H1 (cell line): ENCODE data around the gene AP1S1. TPM values are rescaled to one million over a fixed set of nuclear protein-coding genes. Genes with fewer than 3 reads are reported as not detected.

Experiments
- CTCF ChIA-PET: fragments of 300-600 bp; sonication (Branson Sonifier 250); formaldehyde crosslinking; loops from one replicate; lab custom pipeline; 2021; ENCODE audit not compliant: partially characterized antibody; lab: Charles Lee
- POLR2A ChIA-PET: fragments of 300-600 bp; sonication (Branson Sonifier 250); formaldehyde crosslinking; loops from one replicate; lab custom pipeline; 2021; ENCODE audit warnings: inconsistent platforms; ENCODE audit not compliant: partially characterized antibody; lab: Charles Lee
- DNase-seq, 2 experiments: peaks; one replicate each; pipeline versions ENCODE4 v3.0.0 to v3.0.0-alpha.2; 2010 to 2022; ENCODE audit warnings: low spot score in 2 of 2, low read depth in 1 of 2, mixed read lengths in 1 of 2
- FAIRE-seq: peaks from 2 replicates; lab custom pipeline; 2011; peaks lifted over from hg19 to GRCh38; lab: Jason Lieb, UNC
- H2AFZ ChIP-seq: 2 replicates; pipeline ENCODE4 v1.8.1; 2012; ENCODE audit warnings: low read length, inconsistent platforms
- H2AK5ac ChIP-seq: 2 replicates; pipeline ENCODE4 v1.6.1; 2013; ENCODE audit warnings: low read depth, low read length
- H2BK120ac ChIP-seq: replicated peaks from 2 replicates; pipeline ENCODE3; 2013; ENCODE audit warnings: low read depth, low read length, inconsistent platforms
- H2BK12ac ChIP-seq: 2 replicates; pipeline ENCODE4 v1.6.1; 2013; ENCODE audit warnings: low read depth, low read length
- H2BK15ac ChIP-seq: 2 replicates; pipeline ENCODE4 v1.6.1; 2013; ENCODE audit warnings: low read length
- H2BK20ac ChIP-seq: 2 replicates; pipeline ENCODE4 v1.6.1; 2013; ENCODE audit warnings: low read length
- H2BK5ac ChIP-seq: 2 replicates; pipeline ENCODE4 v1.6.1; 2013; ENCODE audit warnings: low read depth, low read length
- H3K14ac ChIP-seq: 2 replicates; pipeline ENCODE4 v1.6.1; 2013; ENCODE audit warnings: inconsistent platforms; ENCODE audit not compliant: insufficient read length
- H3K18ac ChIP-seq: 2 replicates; pipeline ENCODE4 v1.6.1; 2013; ENCODE audit warnings: low read length; ENCODE audit errors: extremely low read depth
- H3K23ac ChIP-seq: 2 replicates; pipeline ENCODE4 v1.6.1; 2013; ENCODE audit warnings: inconsistent platforms; ENCODE audit not compliant: insufficient read length
- H3K23me2 ChIP-seq: 2 replicates; pipeline ENCODE4 v1.6.1; 2013; ENCODE audit warnings: low read depth, low read length
- H3K27ac ChIP-seq: 2 replicates; pipeline ENCODE4 v1.6.1; 2011; ENCODE audit warnings: low read depth, low read length, inconsistent platforms
- H3K27me3 ChIP-seq, 4 experiments: replicated peaks in 1 of 4; 1 replicate in 1 of 4; 2 replicates in 3 of 4; pipeline versions ENCODE4 v1.6.1 to v1.8.1; 2011 to 2013; ENCODE audit warnings: low read length in 3 of 4, mild to moderate bottlenecking in 3 of 4, inconsistent platforms in 2 of 4, mixed read lengths in 2 of 4, moderate library complexity in 1 of 4; ENCODE audit not compliant: control insufficient read depth in 3 of 4, insufficient read depth in 3 of 4; ENCODE audit errors: extremely low read depth in 1 of 4
- H3K36me3 ChIP-seq, 4 experiments: 2 replicates each; pipeline versions ENCODE4 v1.6.1 to v1.8.1; 2011 to 2013; ENCODE audit warnings: mild to moderate bottlenecking in 4 of 4, low read length in 3 of 4, moderate library complexity in 2 of 4, control low read depth in 1 of 4, inconsistent platforms in 1 of 4; ENCODE audit not compliant: insufficient read depth in 4 of 4, control insufficient read depth in 2 of 4
- H3K4ac ChIP-seq: replicated peaks from 2 replicates; pipeline ENCODE3; 2013; ENCODE audit warnings: low read length, low read depth, mixed read lengths, inconsistent platforms; ENCODE audit not compliant: insufficient read length
- H3K4me1 ChIP-seq, 4 experiments: replicated peaks in 1 of 4; 1 replicate in 1 of 4; 2 replicates in 3 of 4; pipeline versions ENCODE4 v1.6.1 to v1.8.1; 2011 to 2013; ENCODE audit warnings: low read length in 3 of 4, inconsistent platforms in 2 of 4, mixed read lengths in 1 of 4; ENCODE audit not compliant: insufficient read depth in 4 of 4, control insufficient read depth in 3 of 4
- H3K4me2 ChIP-seq, 2 experiments: 2 replicates each; pipeline versions ENCODE4 v1.6.1 to v1.8.1; 2011 to 2013; ENCODE audit warnings: low read depth in 2 of 2, low read length in 2 of 2, control low read depth in 1 of 2, inconsistent platforms in 1 of 2, mild to moderate bottlenecking in 1 of 2; ENCODE audit not compliant: insufficient read depth in 1 of 2
- H3K4me3 ChIP-seq, 4 experiments: fragments of 200-600, 300-600 bp in 1 of 4; sonication (generic), shearing (Covaris generic), sonication (Bioruptor Twin) in 1 of 4; 2 replicates each; pipeline versions ENCODE4 v1.5.1 to v1.8.1; 2011 to 2016; ENCODE audit warnings: low read length in 4 of 4, low read depth in 3 of 4, control low read depth in 2 of 4, inconsistent platforms in 2 of 4, mild to moderate bottlenecking in 2 of 4, mixed read lengths in 1 of 4, moderate library complexity in 1 of 4; ENCODE audit not compliant: insufficient read depth in 2 of 4; ENCODE audit errors: extremely low read depth in 1 of 4
- H3K56ac ChIP-seq: replicated peaks from 2 replicates; pipeline ENCODE3; 2013; ENCODE audit warnings: low read depth, mild to moderate bottlenecking, mixed read lengths, low read length, inconsistent platforms; ENCODE audit not compliant: insufficient read length
- H3K79me1 ChIP-seq: 2 replicates; pipeline ENCODE4 v1.6.1; 2013; ENCODE audit warnings: low read depth, low read length, control low read depth
- H3K79me2 ChIP-seq, 2 experiments: 2 replicates each; pipeline versions ENCODE4 v1.6.1 to v1.8.1; 2012 to 2013; ENCODE audit warnings: low read length in 2 of 2, mild to moderate bottlenecking in 2 of 2, inconsistent platforms in 1 of 2; ENCODE audit not compliant: insufficient read depth in 2 of 2, control insufficient read depth in 1 of 2
- H3K9ac ChIP-seq, 4 experiments: replicated peaks in 1 of 4; 1 replicate in 1 of 4; 2 replicates in 3 of 4; pipeline versions ENCODE4 v1.6.1 to v1.8.1; 2011 to 2013; ENCODE audit warnings: low read depth in 3 of 4, low read length in 3 of 4, control low read depth in 2 of 4, mild to moderate bottlenecking in 2 of 4, moderate library complexity in 2 of 4, inconsistent platforms in 1 of 4; ENCODE audit errors: extremely low read depth in 1 of 4
- H3K9me3 ChIP-seq, 2 experiments: 2 replicates each; pipeline versions ENCODE4 v1.6.1 to v1.8.1; 2012 to 2013; ENCODE audit warnings: mild to moderate bottlenecking in 2 of 2, moderate library complexity in 2 of 2, control low read depth in 1 of 2, inconsistent platforms in 1 of 2, low read depth in 1 of 2, low read length in 1 of 2, mixed read lengths in 1 of 2; ENCODE audit not compliant: insufficient read depth in 2 of 2
- H4K20me1 ChIP-seq, 2 experiments: replicated peaks in 1 of 2; 2 replicates each; pipeline versions ENCODE3 to v1.8.1; 2011 to 2013; ENCODE audit warnings: inconsistent platforms in 2 of 2, low read length in 2 of 2, mild to moderate bottlenecking in 1 of 2; ENCODE audit not compliant: insufficient read depth in 2 of 2, control insufficient read depth in 1 of 2
- H4K5ac ChIP-seq: 2 replicates; pipeline ENCODE4 v1.6.1; 2013; ENCODE audit warnings: low read length, low read depth, mixed read lengths, inconsistent platforms; ENCODE audit not compliant: insufficient read length
- H4K8ac ChIP-seq: 2 replicates; pipeline ENCODE4 v1.8.0; 2013; ENCODE audit warnings: mild to moderate bottlenecking, moderate library complexity, low read length, inconsistent platforms; ENCODE audit not compliant: insufficient read depth; ENCODE audit errors: extremely low read depth
- H4K91ac ChIP-seq: replicated peaks from 2 replicates; pipeline ENCODE3; 2013; ENCODE audit warnings: low read length, mixed read lengths, inconsistent platforms; ENCODE audit not compliant: insufficient read length
- ASH2L ChIP-seq: fragments of 200-600, 300-600 bp; sonication (generic); IDR thresholded peaks from one replicate; pipeline ENCODE4 v1.7.1; 2017; ENCODE audit warnings: low read length
- BRCA1 ChIP-seq: IDR thresholded peaks from 2 replicates; pipeline ENCODE4 v1.6.1; 2012; ENCODE audit warnings: low read depth, low read length, improper control_type of control experiment
- CEBPB ChIP-seq: IDR thresholded peaks from 2 replicates; pipeline ENCODE4 v1.6.1; 2012; ENCODE audit warnings: low read depth, low read length
- CHD1 ChIP-seq: IDR thresholded peaks from 2 replicates; pipeline ENCODE4 v1.6.1; 2012; ENCODE audit warnings: low read depth, low read length, improper control_type of control experiment
- CREB1 ChIP-seq: IDR thresholded peaks from 2 replicates; pipeline ENCODE4 v1.6.1; 2012; ENCODE audit warnings: inconsistent platforms
- GTF2F1 ChIP-seq: IDR thresholded peaks from 2 replicates; pipeline ENCODE4 v1.6.1; 2012; ENCODE audit warnings: low read depth, low read length, improper control_type of control experiment, borderline replicate concordance
- JUND ChIP-seq: IDR thresholded peaks from 2 replicates; pipeline ENCODE4 v1.6.1; 2011; ENCODE audit warnings: mild to moderate bottlenecking, improper control_type of control experiment, low read length
- MAX ChIP-seq: IDR thresholded peaks from 2 replicates; pipeline ENCODE4 v1.6.1; 2012; ENCODE audit warnings: inconsistent platforms
- POLR2A ChIP-seq, 2 experiments: IDR thresholded peaks; 1 replicate in 1 of 2; 2 replicates in 1 of 2; pipeline ENCODE4 v1.6.1; 2011; ENCODE audit warnings: low read depth in 2 of 2, low read length in 2 of 2, mild to moderate bottlenecking in 2 of 2; ENCODE audit errors: control extremely low read depth in 1 of 2
- RNF2 ChIP-seq: fragments of 200-900, 300-1000 bp; sonication (generic); IDR thresholded peaks from 2 replicates; pipeline ENCODE4 v1.7.1; 2016; ENCODE audit warnings: borderline replicate concordance, low read depth, mild to moderate bottlenecking, antibody characterized with exemption, low read length; ENCODE audit not compliant: poor library complexity, severe bottlenecking; ENCODE audit errors: missing control alignments
- TAF7 ChIP-seq: optimal IDR thresholded peaks from 2 replicates; pipeline ENCODE3; 2011; ENCODE audit warnings: low read depth, mild to moderate bottlenecking, inconsistent platforms, low read length, moderate library complexity, borderline replicate concordance
- WGBS, 2 experiments: shearing (Covaris generic) in 1 of 2; methylation state at CpG; one replicate each; pipeline versions ENCODE4 v1.1.6 to v1.1.7; 2013 to 2015; ENCODE audit warnings: low lambda C conversion rate in 2 of 2, mixed read lengths in 2 of 2, inconsistent platforms in 1 of 2, low coverage in 1 of 2, missing lambda C conversion rate in 1 of 2; ENCODE audit not compliant: insufficient replicate concordance in 2 of 2, insufficient coverage in 1 of 2, insufficient read length in 1 of 2; ENCODE audit errors: extremely low coverage in 1 of 2, missing lambda C conversion rate in 1 of 2; 5-methylcytosine and 5-hydroxymethylcytosine counted together
- polyA plus RNA-seq, 7 experiments: library from polyadenylated mRNA; depleted of rRNA in 3 of 7; stranded (reverse) in 5 of 7; unstranded in 2 of 7; fragments of >200 nt in 5 of 7; fragments of 200-250 nt in 2 of 7; gene quantifications; 1 replicate in 5 of 7; 2 replicates in 1 of 7; 4 replicates in 1 of 7; pipeline versions ENCODE4 v1.2.1 to v1.2.3, GENCODE V29; 2011 to 2013; ENCODE audit warnings: missing spikeins in 2 of 7, mixed read lengths in 2 of 7
- total RNA-seq: library from RNA; stranded (reverse); fragmentation: NEBNext Ultra II Directional; extraction: Animal tissue kit (Norgen Biotek cat#: 25700); gene quantifications from 2 replicates; pipeline ENCODE4 v1.2.1, GENCODE V29; 2021

The AP1S1 gene
- total and polyA plus RNA-seq, 2 of the 8 experiments (the other 6 are each of a cell fraction or from before 2014, with no cell fraction given): 56.1 to 59.3 TPM

- ChIA-PET POLR2A (interaction anchor here (1.1 kb wide), 2 partner anchors 16 to 20 kb away, joined by 3 read pairs; no protein-coding TSS in a partner anchor), CTCF (interaction anchor here (0.9 to 2.4 kb wide), 3 partner anchors 13 to 29 kb away, joined by 3 to 7 read pairs (median 3); no protein-coding TSS in a partner anchor)
- H2BK120ac ChIP-seq: no peak overlapping the region
- H3K23me2 ChIP-seq: no peaks in the 10 kb centered on the region
- no peak overlapping the region for H4K91ac ChIP-seq
- no peaks in the 10 kb centered on the region for H3K79me1 ChIP-seq
- H4K8ac ChIP-seq: 0 out of 2 replicates have a peak overlapping the region, but pooled peaks have one; percentile 51
- DNase-seq (no peak), FAIRE-seq (no peak)
- H4K5ac ChIP-seq: no peak overlapping the region
- H3K56ac ChIP-seq: no peak overlapping the region
- H3K4me3 ChIP-seq: no peak overlapping the region
- no peaks in the 10 kb centered on the region for H3K27me3 ChIP-seq
- H2AK5ac ChIP-seq: no peak overlapping the region
- H3K27ac ChIP-seq: no peak overlapping the region
- no peak overlapping the region for H2AFZ ChIP-seq
- H3K4me1 ChIP-seq: peaks cover 0 to 6% (median 4%) of the 10 kb centered on the region in 4 experiments; a peak in 3 of 7 replicates
- no peak overlapping the region for H3K4me2 ChIP-seq
- H4K20me1 ChIP-seq: no peaks in the 10 kb centered on the region
- H2BK5ac ChIP-seq: no peak overlapping the region
- H2BK20ac ChIP-seq: no peak overlapping the region
- H3K14ac ChIP-seq: no peak overlapping the region
- H2BK15ac ChIP-seq: no peak overlapping the region
- no peak overlapping the region for H3K4ac ChIP-seq
- TF ChIP-seq MAX (no peak), POLR2A (IDR thresholded peaks at IDR 0.05; ENCODE audit: control extremely low read depth in 1 of 2, low read depth in 2 of 2, low read length in 2 of 2) (no peak), ASH2L (no peak), BRCA1 (no peak), GTF2F1 (no peak), TAF7 (no peak), RNF2 (no peak), CREB1 (no peak), CEBPB (no peak), JUND (no peak), CHD1 (no peak)
- no peak overlapping the region for H3K23ac ChIP-seq
- no peak overlapping the region for H3K9ac ChIP-seq
- H3K9me3 ChIP-seq: no peaks in the 10 kb centered on the region
- no peak overlapping the region for H3K18ac ChIP-seq
- peak overlapping the region; percentile 39; the same call in 1 of the 2 replicates for H2BK12ac ChIP-seq
- no peaks in the 10 kb centered on the region for H3K79me2 ChIP-seq
- WGBS, 2 experiments: 78% methylated on average over 3 of the region's 3 CpGs; no CpG with 5 or more reads in 1 of the 2 experiments
- H3K36me3 ChIP-seq: no peaks in the 10 kb centered on the region
Measured at GRCh38 chr7:101115215-101115614, 39.1 kb upstream of the AP1S1 start.
